HG02642 (cell line): Measurements from ENCODE around the gene SORL1-AS1.

Experiments used
- ATAC-seq: cut with Tn5 transposase; IDR thresholded peaks from one replicate; pipeline ENCODE4 v1.9.1; 2021; ENCODE audit warnings: mild to moderate bottlenecking; ENCODE audit not compliant: unreplicated experiment, poor library complexity

SORL1-AS1 gene

GRCh38 chr11:121452609-121453150 lies at the start of gene SORL1-AS1:
Gene SORL1-AS1 (minus strand): TSS chr11:121452967.
- ATAC-seq = peak; percentile 25

GRCh38 chr11:121500717-121501116 lies 48.0 kb upstream of the SORL1-AS1 start:
- no peak for ATAC-seq

- ATAC-seq = no peak
Measured at GRCh38 chr11:121500275-121500674, 47.5 kb upstream of the SORL1-AS1 start.

DNA sequence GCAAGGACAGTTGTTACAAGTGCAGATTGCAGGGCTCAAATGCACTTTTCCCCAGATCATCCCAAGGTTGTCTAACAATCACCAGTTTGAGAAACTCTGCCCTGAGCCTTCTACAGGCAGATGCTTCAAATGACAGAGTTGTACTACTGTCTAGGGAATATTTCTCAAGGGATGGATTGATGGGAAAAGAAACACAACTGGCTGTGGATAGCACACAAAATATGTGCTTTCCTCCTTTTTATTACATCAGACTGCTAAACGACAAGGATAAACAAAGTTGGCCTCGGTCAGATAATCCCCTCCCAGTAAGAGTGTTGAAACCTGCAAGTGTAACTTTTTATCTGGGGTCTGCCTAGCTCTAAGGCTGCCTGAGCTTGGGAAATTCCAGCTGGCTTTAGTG lies 46.6 kb upstream of the SORL1-AS1 start:
- no peak for ATAC-seq

DNA sequence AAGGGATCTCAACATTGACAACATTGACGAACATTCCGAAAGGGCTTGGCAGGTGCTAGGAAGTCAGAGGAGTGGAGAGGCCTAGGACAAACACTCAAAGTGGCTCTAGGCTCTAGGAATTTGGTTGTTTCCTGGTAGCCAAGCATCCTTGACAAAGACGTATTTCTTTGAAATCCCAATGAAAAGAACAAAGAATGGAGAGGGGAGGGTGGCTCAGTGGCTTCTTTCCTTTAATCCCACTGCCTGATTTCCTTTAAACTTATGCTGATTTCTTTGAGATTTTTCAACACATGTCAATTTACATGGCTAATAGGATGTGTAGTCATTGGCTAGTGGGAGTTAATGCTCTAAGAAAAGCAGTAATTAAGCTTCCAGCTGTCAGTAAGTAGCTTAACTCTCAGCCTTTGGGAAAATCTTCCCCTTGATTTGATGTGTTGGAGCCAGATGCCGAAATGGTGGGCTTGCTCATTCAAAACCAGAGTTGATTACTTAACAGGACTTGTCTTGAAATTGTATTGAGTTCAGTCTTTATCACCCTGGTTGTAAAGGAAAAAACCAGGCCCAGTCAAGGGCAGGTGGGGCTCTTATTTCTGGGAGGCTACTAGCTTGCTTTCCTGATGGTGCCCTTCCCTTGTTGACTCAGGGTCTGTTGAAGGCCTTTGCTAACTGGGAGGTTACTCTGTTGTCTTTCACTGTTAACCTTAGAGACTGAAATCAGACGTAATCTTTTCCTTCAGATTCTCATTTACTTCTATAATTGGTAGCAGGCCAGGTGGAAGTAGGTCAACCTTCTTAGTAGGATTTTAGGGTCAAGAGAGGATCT lies 44.6 kb upstream of the SORL1-AS1 start:
- no peak for ATAC-seq

GRCh38 chr11:121494355-121495099 lies 41.8 kb upstream of the SORL1-AS1 start:
- ATAC-seq = peak; percentile 66

GRCh38 chr11:121489823-121490222 lies 37.1 kb upstream of the SORL1-AS1 start:
- no peak for ATAC-seq

GRCh38 chr11:121488641-121489040 lies 35.9 kb upstream of the SORL1-AS1 start:
- ATAC-seq = no peak

- ATAC-seq = no peak
Measured at GRCh38 chr11:121488170-121488569, 35.4 kb upstream of the SORL1-AS1 start.

- no peak for ATAC-seq
Measured at GRCh38 chr11:121487191-121487590, 34.4 kb upstream of the SORL1-AS1 start.

- no peak for ATAC-seq
Measured at GRCh38 chr11:121486054-121486453, 33.3 kb upstream of the SORL1-AS1 start.

- ATAC-seq = no peak
Measured at GRCh38 chr11:121485216-121485615, 32.4 kb upstream of the SORL1-AS1 start.

GRCh38 chr11:121483805-121484480 lies 31.2 kb upstream of the SORL1-AS1 start:
- ATAC-seq = no peak

- peak; percentile 84 for ATAC-seq
Measured at GRCh38 chr11:121482231-121483129, 29.7 kb upstream of the SORL1-AS1 start.

GRCh38 chr11:121481484-121482230 lies 28.9 kb upstream of the SORL1-AS1 start:
- ATAC-seq = peak; percentile 39

DNA sequence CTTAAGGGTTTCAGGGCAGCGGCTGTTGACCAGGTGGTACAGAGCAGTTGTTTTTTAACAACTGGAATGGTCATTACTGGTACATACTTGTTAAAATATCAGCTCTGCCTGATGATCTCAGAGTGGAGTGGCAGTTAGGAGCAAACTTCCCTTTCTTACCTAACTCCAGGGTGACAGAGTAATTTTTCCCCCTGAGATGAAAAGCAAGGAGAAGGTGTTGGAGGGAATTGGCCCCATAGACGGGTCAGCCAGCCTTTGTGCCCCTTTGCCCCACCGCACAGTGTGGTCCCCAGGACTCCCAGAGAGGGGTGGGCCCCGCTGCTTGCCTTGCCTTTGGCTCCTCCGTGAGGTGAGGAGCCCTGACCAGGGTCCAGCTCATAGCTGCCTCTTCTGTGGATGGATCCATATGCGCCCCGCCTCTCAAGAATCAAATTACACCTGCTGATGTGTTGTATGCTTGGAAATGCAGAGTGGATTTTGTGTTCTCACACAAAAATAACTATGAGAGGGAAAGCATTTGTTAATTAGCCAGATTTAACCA lies 27.0 kb upstream of the SORL1-AS1 start:
- ATAC-seq = no peak

- no peak for ATAC-seq
Measured at GRCh38 chr11:121478895-121479697, 26.3 kb upstream of the SORL1-AS1 start.
